SK-N-SH (cell line): Measurements from ENCODE around the gene SPNS1. TPM values are rescaled to one million over a fixed set of nuclear protein-coding genes. Genes with fewer than 3 reads are reported as not detected.

Source experiments
- CTCF ChIA-PET: fragments of 300-600, 350-600 bp; formaldehyde crosslinking; extraction: SDS; loops from one replicate; lab custom pipeline; 2021; lab: Yijun Ruan, JAX
- POLR2A ChIA-PET: fragments of 350-600 bp; sonication (Branson Sonifier 250); formaldehyde crosslinking; extraction: SDS; loops from one replicate; lab custom pipeline; 2020; ENCODE audit warnings: antibody characterized with exemption, inconsistent platforms; lab: Yijun Ruan, JAX
- DNase-seq: peaks from one replicate; pipeline ENCODE4 v3.0.0; 2012
- H2AFZ ChIP-seq: fragments of 200-600 bp; sonication (generic); 2 replicates; pipeline ENCODE4 v1.8.1; 2016; ENCODE audit warnings: antibody characterized with exemption, mild to moderate bottlenecking, low read depth
- H3F3A ChIP-seq: fragments of 200-600 bp; sonication (generic); replicated peaks from 2 replicates; pipeline ENCODE3; 2016; ENCODE audit warnings: antibody characterized with exemption, mild to moderate bottlenecking; ENCODE audit not compliant: insufficient read depth
- H3K27ac ChIP-seq, 2 experiments: fragments of 200-500 bp in 1 of 2; fragments of 200-600 bp in 1 of 2; sonication (Bioruptor generic) in 1 of 2; sonication (generic), shearing (Covaris generic) in 1 of 2; 2 replicates each; pipeline versions ENCODE4 v1.5.1 to v1.6.1; 2014 to 2016; ENCODE audit warnings: low read depth in 2 of 2, inconsistent platforms in 1 of 2, low read length in 1 of 2, mild to moderate bottlenecking in 1 of 2, mixed read lengths in 1 of 2
- H3K27me3 ChIP-seq: fragments of 200-600 bp; sonication (generic), shearing (Covaris generic); 2 replicates; pipeline ENCODE4 v1.6.1; 2016; ENCODE audit warnings: mixed run types; ENCODE audit not compliant: insufficient read depth
- H3K36me3 ChIP-seq, 2 experiments: fragments of 200-500 bp in 1 of 2; fragments of 200-600 bp in 1 of 2; sonication (Bioruptor generic) in 1 of 2; sonication (generic) in 1 of 2; replicated peaks in 1 of 2; 2 replicates each; pipeline versions ENCODE3 to v1.5.1; 2014 to 2016; ENCODE audit warnings: low read length in 1 of 2, mild to moderate bottlenecking in 1 of 2; ENCODE audit not compliant: insufficient read depth in 2 of 2, control insufficient read depth in 1 of 2
- H3K4me1 ChIP-seq, 2 experiments: fragments of 200-500 bp in 1 of 2; fragments of 200-600 bp in 1 of 2; sonication (Bioruptor generic) in 1 of 2; sonication (generic), shearing (Covaris generic) in 1 of 2; 2 replicates each; pipeline versions ENCODE4 v1.5.1 to v1.6.1; 2014 to 2016; ENCODE audit warnings: low read depth in 1 of 2, low read length in 1 of 2, mixed run types in 1 of 2; ENCODE audit not compliant: insufficient read depth in 2 of 2, control insufficient read depth in 1 of 2
- H3K4me2 ChIP-seq: fragments of 200-600 bp; sonication (generic), shearing (Covaris generic); 2 replicates; pipeline ENCODE4 v1.6.1; 2017; ENCODE audit warnings: mixed run types
- H3K4me3 ChIP-seq, 2 experiments: fragments of 200-500 bp in 1 of 2; fragments of 200-600 bp in 1 of 2; sonication (Bioruptor generic) in 1 of 2; sonication (generic), shearing (Covaris generic) in 1 of 2; 2 replicates each; pipeline versions ENCODE4 v1.5.1 to v1.8.1; 2014 to 2016; ENCODE audit warnings: low read depth in 2 of 2, inconsistent platforms in 1 of 2, low read length in 1 of 2, mild to moderate bottlenecking in 1 of 2, mixed read lengths in 1 of 2, moderate library complexity in 1 of 2
- H3K79me2 ChIP-seq: fragments of 200-600 bp; sonication (generic); 2 replicates; pipeline ENCODE4 v1.8.1; 2017; ENCODE audit warnings: mild to moderate bottlenecking; ENCODE audit not compliant: insufficient read depth
- H3K9ac ChIP-seq: fragments of 200-600 bp; sonication (generic); 2 replicates; pipeline ENCODE4 v1.6.1; 2017; ENCODE audit warnings: mixed run types
- H3K9me2 ChIP-seq: fragments of 200-600 bp; sonication (generic); 2 replicates; pipeline ENCODE4 v1.6.1; 2017; ENCODE audit warnings: mixed run types
- H3K9me3 ChIP-seq: fragments of 200-600 bp; sonication (generic); 2 replicates; pipeline ENCODE4 v1.6.1; 2017; ENCODE audit warnings: mixed run types, mild to moderate bottlenecking, moderate library complexity
- H4K20me1 ChIP-seq: fragments of 200-600 bp; sonication (generic); 2 replicates; pipeline ENCODE4 v1.6.1; 2017; ENCODE audit warnings: mild to moderate bottlenecking, mixed run types; ENCODE audit not compliant: insufficient read depth
- CHD2 ChIP-seq: fragments of 150-350 bp; IDR thresholded peaks from 2 replicates; pipeline ENCODE4 v1.6.1; 2018; ENCODE audit warnings: low read length; ENCODE audit not compliant: partially characterized antibody
- ELF1 ChIP-seq: IDR thresholded peaks from 2 replicates; pipeline ENCODE4 v1.4.0; 2012
- EZH2phosphoT487 ChIP-seq: fragments of 200-600 bp; sonication (generic); IDR thresholded peaks from 2 replicates; pipeline ENCODE4 v1.6.1; 2017; ENCODE audit warnings: low read depth, mixed run types, mild to moderate bottlenecking, antibody characterized with exemption, moderate library complexity, borderline replicate concordance
- FOSL2 ChIP-seq: IDR thresholded peaks from 2 replicates; pipeline ENCODE4 v1.4.0; 2012; ENCODE audit warnings: low read depth, mild to moderate bottlenecking, moderate library complexity, borderline replicate concordance
- FOXJ3 ChIP-seq: sonication (generic); formaldehyde crosslinking; IDR thresholded peaks from 2 replicates; pipeline ENCODE4 v1.5.1; 2020; ENCODE audit warnings: mild to moderate bottlenecking, missing genetic modification reagents
- FOXM1 ChIP-seq: IDR thresholded peaks from 2 replicates; pipeline ENCODE4 v1.4.0; 2012; ENCODE audit warnings: low read depth, mild to moderate bottlenecking
- GABPA ChIP-seq: IDR thresholded peaks from 2 replicates; pipeline ENCODE4 v1.4.0; 2012; ENCODE audit warnings: low read depth, mild to moderate bottlenecking
- GATA2 ChIP-seq: sonication (generic); formaldehyde crosslinking; IDR thresholded peaks from 2 replicates; pipeline ENCODE4 v1.5.0; 2020; ENCODE audit warnings: mild to moderate bottlenecking, missing genetic modification reagents
- MXI1 ChIP-seq: IDR thresholded peaks from 2 replicates; pipeline ENCODE4 v1.6.1; 2012; ENCODE audit warnings: mild to moderate bottlenecking, low read depth, low read length, improper control_type of control experiment
- NRF1 ChIP-seq: IDR thresholded peaks from 2 replicates; pipeline ENCODE4 v1.6.1; 2012; ENCODE audit warnings: low read depth, mild to moderate bottlenecking, low read length
- RFX5 ChIP-seq: IDR thresholded peaks from 2 replicates; pipeline ENCODE4 v1.6.1; 2012; ENCODE audit warnings: mild to moderate bottlenecking, improper control_type of control experiment, low read length
- TAF1 ChIP-seq: IDR thresholded peaks from 2 replicates; pipeline ENCODE4 v1.6.1; 2012; ENCODE audit warnings: low read depth, mild to moderate bottlenecking, low read length, moderate library complexity, borderline replicate concordance
- YY1 ChIP-seq: IDR thresholded peaks from 2 replicates; pipeline ENCODE4 v1.4.0; 2012; ENCODE audit warnings: low read depth, mild to moderate bottlenecking
- WGBS: methylation state at CpG from one replicate; pipeline ENCODE4 v1.1.6; 2017; ENCODE audit warnings: low lambda C conversion rate; 5-methylcytosine and 5-hydroxymethylcytosine counted together
- polyA plus RNA-seq, 3 experiments: library from polyadenylated mRNA; depleted of rRNA; stranded (reverse); fragments of >200 nt; gene quantifications; 2 replicates each; pipeline ENCODE4 v1.2.3, GENCODE V29; 2012
- TF ChIP-seq, protein P1 (sequence below): IDR thresholded peaks from 2 replicates; pipeline ENCODE4 v1.4.0; 2012; ENCODE audit warnings: low read depth
- TF ChIP-seq, protein P2 (sequence below): IDR thresholded peaks from 2 replicates; pipeline ENCODE4; 2012
- TF ChIP-seq, protein P3 (sequence below): fragments of 150-350 bp; IDR thresholded peaks from 2 replicates; pipeline ENCODE4 v1.6.1; 2016; ENCODE audit warnings: mild to moderate bottlenecking, low read depth, low read length

SPNS1 gene
- polyA plus RNA-seq, 1 of the 3 experiments (the other 2 are of a cell fraction) = 41.1 TPM

DNA sequence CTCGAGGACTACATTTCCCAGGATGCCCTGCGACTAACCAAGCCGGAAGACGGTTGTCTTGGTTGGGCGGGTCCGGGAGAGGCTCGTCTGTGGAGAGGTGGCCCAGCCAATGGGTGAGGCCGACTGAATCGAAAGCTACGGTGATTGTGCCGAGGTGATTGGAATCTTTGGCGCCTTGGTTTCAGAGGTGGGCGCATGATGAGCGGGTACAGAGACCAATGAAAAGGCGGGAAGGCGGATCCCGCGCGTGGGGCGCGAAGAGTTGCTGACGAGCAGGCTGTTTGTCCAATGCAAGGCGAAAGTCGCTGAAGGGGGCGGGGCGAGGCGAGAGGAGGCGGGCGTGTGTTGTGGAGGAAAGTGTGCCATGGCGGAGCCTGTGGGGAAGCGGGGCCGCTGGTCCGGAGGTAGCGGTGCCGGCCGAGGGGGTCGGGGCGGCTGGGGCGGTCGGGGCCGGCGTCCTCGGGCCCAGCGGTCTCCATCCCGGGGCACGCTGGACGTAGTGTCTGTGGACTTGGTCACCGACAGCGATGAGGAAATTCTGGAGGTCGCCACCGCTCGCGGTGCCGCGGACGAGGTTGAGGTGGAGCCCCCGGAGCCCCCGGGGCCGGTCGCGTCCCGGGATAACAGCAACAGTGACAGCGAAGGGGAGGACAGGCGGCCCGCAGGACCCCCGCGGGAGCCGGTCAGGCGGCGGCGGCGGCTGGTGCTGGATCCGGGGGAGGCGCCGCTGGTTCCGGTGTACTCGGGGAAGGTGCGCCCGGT is 23.7 kb upstream of the SPNS1 start, which contains the start of gene NFATC2IP:
TSS of gene NFATC2IP (plus strand) at position 290 of the 762 bp plus-strand sequence. CDS start at position 365, 75 bp downstream.
- H3K36me3 ChIP-seq = peaks cover 18 to 31% of the 10 kb centered on the region in 2 experiments
- H3K27ac ChIP-seq = peak within 1 kb of the TSS; percentile 45 to 69; a peak in 3 of 4 replicates
- H4K20me1 ChIP-seq = no peaks in the 10 kb centered on the region
- ChIA-PET CTCF (interaction anchor here (0.7 to 1.8 kb wide), 4 partner anchors 23 to 105 kb away, joined by 3 to 8 read pairs (median 5); partner anchors contain the start of gene TUFM), POLR2A (interaction anchor here (0.6 to 2.0 kb wide), 7 partner anchors 23 to 129 kb away, joined by 3 to 10 read pairs (median 4); partner anchors contain the start of gene SH2B1)
- H3K9me3 ChIP-seq = no peaks in the 10 kb centered on the region
- H3K4me3 ChIP-seq = peak within 1 kb of the TSS; percentile 68 to 93
- peaks cover 5 to 8% of the 10 kb centered on the region in 2 experiments; a peak in 1 of 4 replicates for H3K4me1 ChIP-seq
- DNase-seq = peak; percentile 98
- no peaks in the 10 kb centered on the region for H3K9me2 ChIP-seq
- no peaks in the 10 kb centered on the region for H3K27me3 ChIP-seq
- 2% methylated on average over 47 of the region's 79 CpGs for WGBS
- H3K79me2 ChIP-seq = peaks cover 31% of the 10 kb centered on the region
- H3K4me2 ChIP-seq = peak within 1 kb of the TSS; percentile 92
- peaks cover 3% of the 10 kb centered on the region for H3F3A ChIP-seq
- peak within 1 kb of the TSS; percentile 86 for H3K9ac ChIP-seq
- TF ChIP-seq FOSL2 (no peak), MXI1 (peak; percentile 77), FOXM1 (no peak), ELF1 (peak; percentile 94), GABPA (peak; percentile 88), RFX5 (peak; percentile 70; the same call in 1 of the 2 replicates), NRF1 (no peak), GATA2 (CRISPR knock-in tag) (peak; percentile 69), TAF1 (peak; percentile 86), CHD2 (peak; percentile 97), EZH2phosphoT487 (no peak), YY1 (peak; percentile 85), FOXJ3 (CRISPR knock-in tag) (no peak)
- TF ChIP-seq, protein P1, sequence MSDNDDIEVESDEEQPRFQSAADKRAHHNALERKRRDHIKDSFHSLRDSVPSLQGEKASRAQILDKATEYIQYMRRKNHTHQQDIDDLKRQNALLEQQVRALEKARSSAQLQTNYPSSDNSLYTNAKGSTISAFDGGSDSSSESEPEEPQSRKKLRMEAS = 0 out of 2 replicates have a peak, but pooled peaks have one; percentile 15
- TF ChIP-seq, protein P2, sequence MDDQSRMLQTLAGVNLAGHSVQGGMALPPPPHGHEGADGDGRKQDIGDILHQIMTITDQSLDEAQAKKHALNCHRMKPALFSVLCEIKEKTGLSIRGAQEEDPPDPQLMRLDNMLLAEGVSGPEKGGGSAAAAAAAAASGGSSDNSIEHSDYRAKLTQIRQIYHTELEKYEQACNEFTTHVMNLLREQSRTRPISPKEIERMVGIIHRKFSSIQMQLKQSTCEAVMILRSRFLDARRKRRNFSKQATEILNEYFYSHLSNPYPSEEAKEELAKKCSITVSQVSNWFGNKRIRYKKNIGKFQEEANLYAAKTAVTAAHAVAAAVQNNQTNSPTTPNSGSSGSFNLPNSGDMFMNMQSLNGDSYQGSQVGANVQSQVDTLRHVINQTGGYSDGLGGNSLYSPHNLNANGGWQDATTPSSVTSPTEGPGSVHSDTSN = peak; percentile 100
- TF ChIP-seq, protein P3, sequence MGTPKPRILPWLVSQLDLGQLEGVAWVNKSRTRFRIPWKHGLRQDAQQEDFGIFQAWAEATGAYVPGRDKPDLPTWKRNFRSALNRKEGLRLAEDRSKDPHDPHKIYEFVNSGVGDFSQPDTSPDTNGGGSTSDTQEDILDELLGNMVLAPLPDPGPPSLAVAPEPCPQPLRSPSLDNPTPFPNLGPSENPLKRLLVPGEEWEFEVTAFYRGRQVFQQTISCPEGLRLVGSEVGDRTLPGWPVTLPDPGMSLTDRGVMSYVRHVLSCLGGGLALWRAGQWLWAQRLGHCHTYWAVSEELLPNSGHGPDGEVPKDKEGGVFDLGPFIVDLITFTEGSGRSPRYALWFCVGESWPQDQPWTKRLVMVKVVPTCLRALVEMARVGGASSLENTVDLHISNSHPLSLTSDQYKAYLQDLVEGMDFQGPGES = peak; percentile 89
- H2AFZ ChIP-seq = peak within 1 kb of the TSS; percentile 95
